CD4-positive, alpha-beta T cell treated with Interleukin-4 for 4 hours (primary cell): Measurements from ENCODE around the gene KCNJ14.

ENCODE experiments used
- DNase-seq: peaks from one replicate; pipeline ENCODE4 v3.0.0-alpha.2; 2020

Gene KCNJ14

DNA sequence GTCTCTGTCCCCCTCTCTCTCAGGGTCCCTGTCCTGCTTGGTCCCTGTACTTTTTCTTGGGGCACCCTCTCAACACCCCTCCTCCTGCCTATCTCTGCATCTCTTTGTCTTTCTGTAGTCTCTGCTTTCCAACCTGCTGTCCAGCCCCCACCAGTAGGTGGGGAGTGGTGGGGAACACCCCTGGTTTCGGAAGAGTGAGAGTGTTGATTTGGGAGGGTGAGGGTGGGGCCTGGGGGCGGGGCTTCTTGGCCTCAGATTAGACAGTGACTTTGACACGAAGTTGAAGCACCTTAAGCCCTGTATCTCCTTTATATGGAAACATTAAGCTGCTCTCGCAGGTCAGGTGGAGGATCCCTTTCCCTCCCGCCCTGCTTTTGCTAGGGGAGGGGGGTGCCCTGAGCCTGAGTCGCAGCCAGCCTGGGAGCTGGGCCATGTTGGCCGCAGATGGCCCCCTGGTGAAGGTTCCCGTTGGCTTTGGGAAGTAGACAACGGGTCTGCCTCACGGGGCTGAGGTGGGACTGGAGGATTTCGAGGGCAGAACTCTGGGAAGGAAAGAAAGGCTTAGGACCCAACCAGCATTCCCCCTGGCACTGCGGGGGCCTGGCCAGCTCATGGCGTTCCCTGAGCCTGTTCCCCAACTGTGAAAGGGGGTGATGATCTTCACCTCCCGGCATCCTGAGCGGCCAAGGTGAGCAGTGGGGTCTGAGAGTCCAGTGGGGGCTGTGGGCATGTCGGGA is at the start of gene KCNJ14:
KCNJ14 (plus strand) TSS at position 404 of the 737 bp plus-strand sequence. CDS start 6,151 bp downstream, outside the sequence.
- no peak for DNase-seq

DNA sequence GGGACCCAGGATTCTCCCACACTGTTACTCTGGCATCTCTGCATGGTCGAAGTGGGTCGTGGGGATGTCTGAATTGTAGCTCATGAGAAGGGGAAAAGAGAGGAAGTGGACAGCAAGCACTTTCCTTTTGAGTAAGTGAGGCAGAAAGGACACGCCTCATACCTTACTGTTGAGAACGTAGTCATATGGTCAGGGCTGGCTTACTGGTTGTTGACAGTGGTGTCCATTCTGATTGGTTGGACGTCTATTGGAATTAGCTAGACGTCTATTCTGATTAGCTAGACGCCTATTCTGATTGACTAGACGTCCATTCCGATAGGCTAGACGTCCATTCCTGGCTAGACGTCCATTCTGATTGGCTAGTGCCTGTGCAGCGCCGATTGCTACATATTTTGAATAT is 49.5 kb upstream of the KCNJ14 start:
- no peak for DNase-seq

DNA sequence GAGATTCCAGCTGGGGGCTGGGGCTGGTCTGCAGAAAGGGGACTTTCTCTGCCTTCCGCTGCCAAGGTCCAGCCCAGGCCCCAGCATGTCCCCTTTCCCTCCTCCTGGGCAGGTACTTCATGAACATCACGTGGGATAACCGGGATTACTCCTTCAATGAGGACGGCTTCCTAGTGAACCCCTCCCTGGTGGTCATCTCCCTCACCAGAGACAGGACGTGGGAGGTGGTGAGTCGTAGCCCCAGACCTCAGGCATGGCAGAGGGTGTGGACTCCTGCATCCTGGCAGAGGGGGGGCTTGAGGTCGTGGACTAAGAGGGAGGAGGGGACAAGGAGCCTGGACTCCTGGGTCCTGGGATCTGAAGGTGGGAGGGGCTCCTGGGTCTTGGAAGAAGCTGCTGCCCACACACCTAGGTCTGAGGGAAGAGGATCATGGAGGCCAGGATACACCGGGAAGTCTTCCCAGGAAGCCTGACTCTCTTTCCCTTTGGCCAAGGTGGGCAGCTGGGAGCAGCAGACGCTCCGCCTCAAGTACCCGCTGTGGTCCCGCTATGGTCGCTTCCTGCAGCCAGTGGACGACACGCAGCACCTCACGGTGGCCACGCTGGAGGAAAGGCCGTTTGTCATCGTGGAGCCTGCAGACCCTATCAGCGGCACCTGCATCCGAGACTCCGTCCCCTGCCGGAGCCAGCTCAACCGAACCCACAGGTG is 41.3 kb upstream of the KCNJ14 start:
- no peak for DNase-seq

DNA sequence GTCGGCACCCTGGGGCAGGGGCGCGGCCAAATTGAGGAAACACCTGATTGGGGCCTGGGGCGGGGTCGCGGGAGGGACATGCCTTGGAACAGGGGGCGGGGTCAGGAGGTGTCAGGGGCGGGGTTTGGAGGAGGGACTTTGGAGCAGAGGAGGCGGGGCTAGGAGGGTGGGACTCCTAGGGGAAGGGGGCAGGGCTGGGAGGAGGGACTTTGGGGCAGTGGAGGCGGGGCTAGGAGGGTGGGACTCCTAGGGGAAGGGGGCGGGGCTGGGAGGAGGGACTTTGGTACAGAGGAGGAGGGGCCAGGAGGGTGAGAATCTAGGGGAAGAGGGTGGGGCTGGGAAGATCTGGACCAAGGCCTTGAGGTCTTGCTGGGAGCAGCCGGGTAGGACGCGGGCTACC is 40.0 kb upstream of the KCNJ14 start:
- DNase-seq: peak; percentile 63

DNA sequence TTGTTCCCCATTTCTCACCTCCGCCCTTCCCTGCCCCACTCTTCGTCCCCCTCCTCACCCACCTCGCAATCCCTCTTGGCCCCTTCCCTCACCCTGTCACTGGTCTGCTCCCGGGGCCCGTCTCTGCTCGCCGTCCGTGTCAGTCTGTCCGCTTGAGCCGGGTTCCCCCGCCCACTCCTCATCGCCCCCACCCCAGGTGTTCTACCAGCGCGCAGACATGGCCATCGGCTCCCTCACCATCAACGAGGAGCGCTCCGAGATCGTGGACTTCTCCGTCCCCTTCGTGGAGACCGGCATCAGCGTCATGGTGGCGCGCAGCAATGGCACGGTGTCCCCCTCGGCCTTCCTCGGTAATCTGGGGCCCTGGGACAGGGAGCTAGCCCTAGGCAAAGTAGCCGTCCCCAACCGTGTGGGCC is 39.6 kb upstream of the KCNJ14 start:
- DNase-seq: no peak

DNA sequence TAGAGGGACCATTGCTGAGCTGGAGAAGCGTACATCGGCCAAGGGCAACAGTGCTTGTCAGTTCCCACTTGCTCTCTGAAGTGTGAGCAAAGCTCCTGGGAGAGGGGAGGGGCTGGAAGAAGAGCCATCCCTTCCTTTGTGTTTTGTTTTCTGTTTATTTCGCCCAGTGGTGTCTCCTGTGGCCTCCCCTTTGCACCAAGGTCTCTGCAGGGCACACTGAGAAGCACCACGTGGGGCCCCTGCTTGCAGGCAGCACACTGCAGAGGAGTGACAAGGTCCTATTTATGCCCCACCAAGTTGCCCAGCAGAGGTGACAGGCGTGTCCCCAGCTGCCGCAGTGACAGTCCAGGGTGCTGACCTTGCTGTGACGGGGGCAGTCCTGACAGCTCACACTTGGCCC is 38.0 kb upstream of the KCNJ14 start:
- DNase-seq: no peak

DNA sequence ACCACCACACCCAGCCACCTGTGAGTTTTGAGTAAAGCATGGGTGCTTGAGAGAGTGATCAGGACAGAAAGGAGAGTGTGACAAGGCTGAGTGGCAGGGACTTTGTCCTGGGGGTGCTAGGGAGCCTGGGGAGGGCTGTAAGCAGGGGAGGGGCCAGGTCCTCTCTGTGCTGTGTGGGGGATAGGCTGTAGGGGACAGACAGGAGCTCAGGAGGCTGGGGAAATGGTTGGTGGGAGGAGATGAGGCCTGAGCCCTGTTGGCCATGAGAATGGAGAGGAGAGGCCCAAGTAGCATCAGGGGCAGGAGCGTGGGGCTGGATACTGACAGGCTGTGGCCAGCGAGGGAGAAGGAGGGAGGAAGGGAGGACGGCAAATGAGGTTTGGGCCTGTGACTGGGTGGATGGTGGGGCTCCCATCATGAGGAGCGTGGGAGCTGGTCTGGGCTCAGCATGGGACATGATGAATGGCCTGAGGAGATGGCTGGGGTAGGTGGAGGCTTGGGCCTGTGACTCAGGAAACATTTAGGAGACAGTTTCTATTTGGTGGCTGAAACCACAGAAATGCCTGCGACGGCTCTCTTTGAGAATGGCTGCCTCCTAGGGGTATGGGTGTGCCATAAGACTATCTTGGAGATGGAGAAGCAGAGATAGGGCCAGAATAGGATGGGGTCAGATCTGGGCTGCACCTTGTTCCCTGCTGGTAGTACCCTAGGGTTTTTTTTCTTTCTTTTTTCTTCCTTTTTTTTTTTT is 36.9 kb upstream of the KCNJ14 start:
- DNase-seq: no peak

DNA sequence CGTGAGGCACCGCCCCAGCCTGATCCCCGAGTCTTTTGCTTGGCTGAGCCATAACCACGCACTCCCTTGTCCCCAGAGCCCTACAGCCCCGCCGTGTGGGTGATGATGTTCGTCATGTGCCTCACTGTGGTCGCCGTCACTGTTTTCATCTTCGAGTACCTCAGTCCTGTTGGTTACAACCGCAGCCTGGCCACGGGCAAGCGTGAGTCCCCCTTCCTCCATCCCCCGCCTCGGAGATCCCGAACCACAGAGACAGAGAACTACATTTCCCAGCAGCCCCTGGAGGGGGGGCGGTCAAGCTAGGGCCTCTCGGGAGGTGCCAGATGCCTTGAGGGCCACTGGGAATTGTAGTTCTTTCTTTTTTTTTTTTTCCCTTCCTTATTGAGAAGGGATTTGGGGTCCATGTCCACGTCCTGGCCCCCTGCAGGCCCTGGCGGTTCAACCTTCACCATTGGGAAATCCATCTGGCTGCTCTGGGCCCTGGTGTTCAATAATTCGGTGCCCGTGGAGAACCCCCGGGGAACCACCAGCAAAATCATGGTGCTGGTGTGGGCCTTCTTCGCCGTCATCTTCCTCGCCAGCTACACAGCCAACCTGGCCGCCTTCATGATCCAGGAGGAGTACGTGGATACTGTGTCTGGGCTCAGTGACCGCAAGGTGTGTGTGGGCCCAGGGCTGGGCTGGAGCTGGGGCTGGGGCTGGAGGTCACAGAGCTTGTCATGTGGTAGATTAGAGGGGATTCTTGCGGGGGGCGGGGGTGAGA is 36.0 kb upstream of the KCNJ14 start:
- DNase-seq: peak; percentile 69

DNA sequence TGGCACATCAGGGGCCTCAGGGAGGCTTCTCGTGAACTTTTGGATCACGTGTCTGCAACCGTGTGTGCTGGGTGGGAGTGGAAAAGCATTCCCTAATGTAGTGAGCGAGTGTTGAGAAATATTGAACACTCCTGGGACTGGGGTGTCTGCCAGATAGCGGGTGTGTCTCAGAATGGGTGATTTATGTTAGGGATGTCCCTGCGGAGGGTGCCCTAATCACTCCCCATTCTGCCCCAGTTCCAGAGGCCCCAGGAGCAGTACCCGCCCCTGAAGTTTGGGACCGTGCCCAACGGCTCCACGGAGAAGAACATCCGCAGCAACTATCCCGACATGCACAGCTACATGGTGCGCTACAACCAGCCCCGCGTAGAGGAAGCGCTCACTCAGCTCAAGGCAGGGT is 33.8 kb upstream of the KCNJ14 start:
- DNase-seq: no peak

DNA sequence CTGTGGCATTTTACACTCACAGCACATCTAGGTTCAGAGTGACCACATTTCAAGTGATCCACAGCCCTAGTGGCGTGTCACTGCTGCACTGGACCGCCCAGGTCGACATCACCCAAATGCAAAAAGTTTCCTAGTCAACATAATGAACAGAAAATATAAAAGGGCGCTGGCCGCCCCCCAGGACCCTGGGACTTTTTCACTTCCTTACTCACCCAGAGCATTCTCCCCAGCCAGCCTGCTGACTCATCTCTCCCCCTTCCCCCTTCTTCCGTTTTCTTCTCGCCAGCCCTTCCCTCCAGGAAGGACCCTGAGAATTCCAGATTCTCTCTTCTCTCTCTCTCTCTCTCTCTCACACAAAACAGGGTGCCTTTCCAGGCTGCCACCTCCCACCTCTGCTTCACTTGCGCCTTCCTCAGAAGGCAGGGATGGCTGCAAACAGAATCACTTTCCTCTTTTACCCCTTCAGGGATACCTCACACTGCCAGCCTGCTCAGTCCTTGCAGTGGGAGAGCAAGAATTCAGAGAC is 30.6 kb upstream of the KCNJ14 start:
- no peak for DNase-seq

DNA sequence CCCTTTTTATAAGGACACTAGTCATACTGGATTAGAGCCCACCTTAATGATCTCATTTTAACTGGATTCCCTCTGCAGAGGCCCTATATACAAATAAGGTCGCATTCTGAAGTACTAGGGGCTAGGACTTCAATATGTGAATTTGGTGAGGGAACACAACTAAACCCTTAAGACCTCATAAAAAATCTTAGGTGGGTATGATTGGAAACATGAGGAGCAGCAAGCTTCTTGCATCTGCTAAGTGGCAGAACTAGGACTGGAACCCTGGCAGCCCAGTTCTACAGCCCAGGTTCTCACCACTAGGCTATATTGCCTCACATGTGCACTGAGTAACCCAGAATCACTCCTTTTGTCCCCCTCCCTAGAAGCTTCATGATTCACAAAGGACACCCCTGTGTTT is 26.7 kb upstream of the KCNJ14 start:
- DNase-seq: no peak

DNA sequence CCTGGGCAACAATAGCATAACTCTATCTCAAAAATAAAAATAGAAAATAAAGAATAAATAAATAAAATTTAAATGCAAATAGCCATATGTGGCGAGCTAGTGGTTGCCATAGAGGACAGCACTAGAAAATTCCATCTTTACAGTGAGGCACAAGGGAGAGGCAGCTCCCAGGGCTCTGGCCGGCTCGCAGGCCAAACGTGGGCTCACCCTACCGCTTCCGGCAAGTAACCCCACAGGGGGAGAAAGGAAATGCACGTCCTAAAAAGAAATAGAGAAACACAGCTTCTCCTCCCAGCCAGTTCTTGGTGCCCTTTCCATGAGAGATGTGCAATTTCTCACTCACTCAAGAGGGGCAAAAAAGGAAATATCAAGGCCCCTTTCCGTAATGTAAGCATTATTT is 22.0 kb upstream of the KCNJ14 start:
- no peak for DNase-seq

DNA sequence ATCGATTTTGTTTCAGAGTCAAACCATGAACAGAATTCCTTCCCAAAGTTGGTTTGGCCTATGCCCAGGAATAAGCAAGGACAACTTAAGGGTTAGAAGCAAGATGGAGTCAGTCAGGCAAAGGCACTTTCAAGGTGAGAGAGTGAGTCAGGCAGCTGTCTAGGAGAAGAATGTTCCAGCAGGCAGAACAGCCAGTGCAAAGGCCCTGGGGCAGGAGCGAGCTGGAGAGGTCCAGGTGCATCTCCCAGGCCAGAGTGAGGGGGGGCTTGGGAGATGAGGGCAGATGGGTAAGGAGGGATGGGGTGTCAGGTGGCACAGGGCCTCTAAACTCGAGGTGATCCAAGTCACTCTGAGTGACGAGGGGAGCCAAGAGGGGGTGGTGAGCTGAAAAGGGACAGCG is 18.8 kb upstream of the KCNJ14 start:
- DNase-seq: no peak

DNA sequence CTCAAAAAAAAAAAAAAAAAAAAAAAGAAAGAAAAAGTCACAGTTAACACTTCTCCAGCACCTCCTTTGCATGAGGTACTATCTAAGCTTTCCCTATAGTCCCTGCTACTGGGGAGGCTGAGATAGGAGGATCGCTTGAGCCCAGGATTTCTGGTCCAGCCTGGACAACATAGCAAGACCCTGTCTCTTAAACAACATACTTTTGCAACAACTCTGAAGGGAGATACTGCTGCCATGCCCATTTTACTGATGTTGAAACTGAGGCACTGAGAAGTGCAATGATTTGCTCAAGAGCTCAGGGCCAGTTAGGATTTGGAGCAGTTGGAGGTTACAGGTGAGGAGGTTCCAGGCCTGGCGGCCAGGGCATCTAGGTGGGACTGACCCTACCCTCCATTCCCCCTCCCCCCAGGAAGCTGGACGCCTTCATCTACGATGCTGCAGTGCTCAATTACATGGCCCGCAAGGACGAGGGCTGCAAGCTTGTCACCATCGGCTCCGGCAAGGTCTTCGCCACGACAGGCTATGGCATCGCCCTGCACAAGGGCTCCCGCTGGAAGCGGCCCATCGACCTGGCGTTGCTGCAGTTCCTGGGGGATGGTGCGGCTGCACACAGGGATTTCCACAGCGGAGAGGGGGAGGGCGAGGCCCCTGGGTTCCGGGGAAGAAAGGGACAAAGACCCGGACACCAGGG is 13.9 kb upstream of the KCNJ14 start:
- DNase-seq: no peak

DNA sequence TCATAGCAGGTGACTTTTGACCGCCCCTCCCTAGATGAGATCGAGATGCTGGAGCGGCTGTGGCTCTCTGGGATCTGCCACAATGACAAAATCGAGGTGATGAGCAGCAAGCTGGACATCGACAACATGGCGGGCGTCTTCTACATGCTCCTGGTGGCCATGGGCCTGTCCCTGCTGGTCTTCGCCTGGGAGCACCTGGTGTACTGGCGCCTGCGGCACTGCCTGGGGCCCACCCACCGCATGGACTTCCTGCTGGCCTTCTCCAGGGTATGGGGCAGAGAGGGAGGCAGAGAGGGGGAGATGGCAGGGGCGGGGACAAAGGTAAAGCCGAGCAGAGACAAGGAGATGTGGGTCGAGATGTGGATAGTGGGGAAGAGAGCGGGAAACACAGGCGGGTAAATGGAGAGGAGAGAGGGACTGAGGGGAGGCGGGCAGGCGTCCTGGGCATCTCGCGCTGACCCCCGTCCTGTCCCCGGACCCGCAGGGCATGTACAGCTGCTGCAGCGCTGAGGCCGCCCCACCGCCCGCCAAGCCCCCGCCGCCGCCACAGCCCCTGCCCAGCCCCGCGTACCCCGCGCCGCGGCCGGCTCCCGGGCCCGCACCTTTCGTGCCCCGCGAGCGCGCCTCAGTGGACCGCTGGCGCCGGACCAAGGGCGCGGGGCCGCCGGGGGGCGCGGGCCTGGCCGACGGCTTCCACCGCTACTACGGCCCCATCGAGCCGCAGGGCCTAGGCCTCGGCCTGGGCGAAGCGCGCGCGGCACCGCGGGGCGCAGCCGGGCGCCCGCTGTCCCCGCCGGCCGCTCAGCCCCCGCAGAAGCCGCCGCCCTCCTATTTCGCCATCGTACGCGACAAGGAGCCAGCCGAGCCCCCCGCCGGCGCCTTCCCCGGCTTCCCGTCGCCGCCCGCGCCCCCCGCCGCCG is 13.0 kb upstream of the KCNJ14 start:
- DNase-seq: no peak

DNA sequence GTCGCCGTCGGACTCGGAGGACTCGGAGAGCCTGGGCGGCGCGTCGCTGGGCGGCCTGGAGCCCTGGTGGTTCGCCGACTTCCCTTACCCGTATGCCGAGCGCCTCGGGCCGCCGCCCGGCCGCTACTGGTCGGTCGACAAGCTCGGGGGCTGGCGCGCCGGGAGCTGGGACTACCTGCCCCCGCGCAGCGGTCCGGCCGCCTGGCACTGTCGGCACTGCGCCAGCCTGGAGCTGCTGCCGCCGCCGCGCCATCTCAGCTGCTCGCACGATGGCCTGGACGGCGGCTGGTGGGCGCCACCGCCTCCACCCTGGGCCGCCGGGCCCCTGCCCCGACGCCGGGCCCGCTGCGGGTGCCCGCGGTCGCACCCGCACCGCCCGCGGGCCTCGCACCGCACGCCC is 12.1 kb upstream of the KCNJ14 start:
- no peak for DNase-seq

DNA sequence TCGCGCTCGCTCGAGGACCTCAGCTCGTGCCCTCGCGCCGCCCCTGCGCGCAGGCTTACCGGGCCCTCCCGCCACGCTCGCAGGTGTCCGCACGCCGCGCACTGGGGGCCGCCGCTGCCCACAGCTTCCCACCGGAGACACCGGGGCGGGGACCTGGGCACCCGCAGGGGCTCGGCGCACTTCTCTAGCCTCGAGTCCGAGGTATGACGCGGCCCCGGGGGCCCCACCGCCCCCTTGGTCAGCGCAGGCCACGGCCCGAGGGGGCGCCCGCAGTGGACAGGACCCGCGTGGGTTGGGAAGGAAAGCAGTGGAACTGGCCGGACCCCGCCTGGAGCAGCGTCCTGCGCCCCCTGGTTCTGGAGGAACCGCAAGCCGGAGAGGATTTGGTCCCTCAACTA is 11.6 kb upstream of the KCNJ14 start:
- no peak for DNase-seq

DNA sequence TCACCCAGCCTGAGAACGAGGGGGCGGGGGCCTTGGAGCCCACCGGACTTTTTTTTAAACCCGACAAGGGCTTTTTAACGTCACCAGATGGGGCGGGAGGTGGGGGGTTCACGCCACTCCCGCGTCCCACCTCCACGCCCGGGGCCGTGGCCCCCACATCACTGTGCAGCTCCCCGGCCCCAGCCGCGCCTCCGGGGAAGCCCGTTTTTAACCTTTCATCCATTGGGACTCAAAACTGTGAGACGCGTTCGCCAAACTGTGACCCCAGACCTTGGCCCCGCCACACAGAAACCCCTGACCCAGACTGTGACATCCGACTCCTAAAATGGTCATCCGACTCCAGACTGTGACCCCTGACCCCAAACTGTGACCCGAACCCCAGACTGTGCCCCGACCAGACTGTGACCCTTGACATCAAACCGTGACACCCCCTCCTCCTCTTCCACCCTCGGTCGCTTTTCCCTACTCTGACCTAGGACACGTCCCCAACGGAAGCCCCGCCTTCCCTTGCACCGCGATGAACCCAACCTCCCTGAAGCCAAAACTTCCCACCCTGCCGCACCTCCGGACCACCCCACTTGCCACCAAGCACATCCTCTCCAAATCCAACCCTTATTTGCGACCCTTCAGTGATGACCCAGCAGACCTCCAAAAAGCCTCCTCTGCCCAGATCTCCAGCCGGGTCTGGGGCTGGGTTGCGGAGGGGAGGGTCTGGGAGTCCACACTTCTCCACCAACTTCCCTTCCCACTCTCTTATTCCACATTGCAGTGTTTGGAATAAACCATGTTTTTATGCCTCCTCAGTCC is 11.0 kb upstream of the KCNJ14 start:
- no peak for DNase-seq

DNA sequence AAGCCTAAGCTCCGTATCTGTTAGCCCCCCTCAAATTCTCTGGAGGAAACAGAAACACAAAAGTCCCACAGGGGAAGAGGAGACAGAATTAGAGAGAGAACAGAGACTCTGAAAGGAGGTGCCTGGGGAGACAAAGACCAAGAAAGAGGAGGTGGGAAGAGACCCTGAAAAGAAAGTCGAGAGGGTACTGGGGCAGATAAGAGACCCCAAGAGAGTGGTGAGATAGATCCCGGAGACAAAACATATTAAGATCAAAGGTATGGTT is 10.5 kb upstream of the KCNJ14 start:
- no peak for DNase-seq

DNA sequence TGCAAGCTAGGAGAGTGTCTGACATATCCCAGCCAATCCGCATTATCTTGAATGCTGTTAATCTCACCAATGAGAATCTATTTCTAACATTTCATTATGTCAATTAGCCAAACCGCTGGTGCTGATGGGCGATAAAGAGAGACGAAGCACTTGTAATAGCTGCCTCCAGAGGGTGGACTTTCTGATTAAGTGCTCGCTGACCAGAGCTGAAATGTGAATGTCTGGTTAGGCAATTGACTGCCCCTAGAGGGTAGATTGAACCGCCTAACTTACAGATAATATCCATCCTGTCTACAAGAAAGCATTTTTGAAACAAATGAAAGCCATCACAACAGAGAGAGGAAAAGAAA is 10.1 kb upstream of the KCNJ14 start:
- DNase-seq: peak; percentile 33
